CD4-positive, alpha-beta T cell (primary cell): ENCODE data around the gene OTUB1. TPM values are rescaled to one million over a fixed set of nuclear protein-coding genes. Genes with fewer than 3 reads are reported as not detected.

Experiments
- ATAC-seq: fragments of 200-7000 bp; cut with Tn5 transposase; one replicate; pipeline ENCODE4 v1.10.0; 2022; ENCODE audit warnings: mild to moderate bottlenecking; ENCODE audit not compliant: poor library complexity
- CTCF ChIA-PET: fragments of 350-600 bp; sonication (Branson Sonifier 250); formaldehyde crosslinking; loops from one replicate; lab custom pipeline; 2021; ENCODE audit warnings: antibody characterized with exemption, inconsistent platforms; lab: Charles Lee
- POLR2A ChIA-PET: fragments of 350-600 bp; sonication (Branson Sonifier 250); formaldehyde crosslinking; loops from one replicate; lab custom pipeline; 2021; ENCODE audit warnings: antibody characterized with exemption, inconsistent platforms; lab: Charles Lee
- DNase-seq, 14 experiments: peaks; one replicate each; pipeline ENCODE4 v3.0.0-alpha.2; 2013 to 2020; ENCODE audit warnings: mixed read lengths in 2 of 14
- H3K27ac ChIP-seq, 2 donors: one replicate each; pipeline versions ENCODE4 v1.5.1 to v1.7.0; 2013; ENCODE audit warnings: low read length in 2 of 2, low read depth in 1 of 2, mild to moderate bottlenecking in 1 of 2
- H3K27me3 ChIP-seq, 2 experiments: 1 replicate in 1 of 2; 2 replicates in 1 of 2; pipeline versions ENCODE4 v1.6.1 to v1.7.0; 2013; ENCODE audit warnings: low read length in 2 of 2, control low read depth in 1 of 2, mild to moderate bottlenecking in 1 of 2, moderate library complexity in 1 of 2; ENCODE audit not compliant: insufficient read depth in 2 of 2, control insufficient read depth in 1 of 2
- H3K36me3 ChIP-seq: one replicate; pipeline ENCODE4 v1.6.1; 2013; ENCODE audit warnings: low read length, control low read depth; ENCODE audit not compliant: insufficient read depth
- H3K4me1 ChIP-seq: one replicate; pipeline ENCODE4 v1.6.1; 2013; ENCODE audit warnings: low read length, control low read depth; ENCODE audit not compliant: insufficient read depth
- H3K4me3 ChIP-seq: one replicate; pipeline ENCODE4 v1.5.1; 2013; ENCODE audit warnings: mild to moderate bottlenecking, low read length, moderate library complexity
- H3K9me3 ChIP-seq, 2 experiments: 1 replicate in 1 of 2; 2 replicates in 1 of 2; pipeline versions ENCODE4 v1.6.1 to v1.7.0; 2013; ENCODE audit warnings: low read length in 2 of 2, mild to moderate bottlenecking in 2 of 2, control low read depth in 1 of 2, moderate library complexity in 1 of 2; ENCODE audit not compliant: control insufficient read depth in 1 of 2, insufficient read depth in 1 of 2
- H3K27ac Mint-ChIP-seq: one replicate; pipeline ENCODE4 v1.8.0; 2020; ENCODE audit warnings: mixed read lengths
- H3K27me3 Mint-ChIP-seq: one replicate; pipeline ENCODE4 v1.8.0; 2021; ENCODE audit warnings: mixed read lengths
- H3K36me3 Mint-ChIP-seq: one replicate; pipeline ENCODE4 v1.8.0; 2021; ENCODE audit warnings: low read depth, mixed read lengths
- H3K4me1 Mint-ChIP-seq: one replicate; pipeline ENCODE4 v1.8.0; 2021; ENCODE audit warnings: low read depth, mixed read lengths
- H3K4me3 Mint-ChIP-seq: one replicate; pipeline ENCODE4 v1.8.0; 2020; ENCODE audit warnings: mild to moderate bottlenecking, mixed read lengths
- H3K9me3 Mint-ChIP-seq: one replicate; pipeline ENCODE4 v1.8.0; 2020; ENCODE audit warnings: mixed read lengths
- CTCF ChIP-seq: fragments of 200-600 bp; IDR thresholded peaks from one replicate; pipeline ENCODE4 v1.8.0; 2022; ENCODE audit warnings: antibody characterized with exemption, mild to moderate bottlenecking
- intact Hi-C, 2 experiments: fragments of 100-400 bp; cut with DNase I in 1 of 2; cut with micrococcal nuclease in 1 of 2; formaldehyde crosslinking; loops; one replicate each; pipeline versions ENCODE4 v1.15.1 to v1.9.0; 2023 to 2025; cut with DNase I, micrococcal nuclease
- total RNA-seq, 174 experiments: library from RNA in 2 of 174; stranded (reverse) in 2 of 174; gene quantifications; one replicate each; pipeline ENCODE4 v1.2.3 and lab custom pipeline; 2021 to 2026

Gene OTUB1
- total RNA-seq, 2 experiments from 2014 or later = 57.5 to 60.0 TPM

GRCh38 chr11:63993100-63993499, 6.9 kb downstream of the OTUB1 start:
- no peak for ATAC-seq
- no peaks in the 10 kb centered on the region for H3K9me3 Mint-ChIP-seq
- no peak overlapping the region for H3K4me3 Mint-ChIP-seq
- Histone ChIP-seq H3K36me3 (peaks cover 76% of the 10 kb centered on the region), H3K4me3 (no peak overlapping the region), H3K27me3 (no peaks in the 10 kb centered on the region), H3K9me3 (no peaks in the 10 kb centered on the region), H3K27ac (no peak overlapping the region), H3K4me1 (peaks cover 5% of the 10 kb centered on the region)
- H3K36me3 Mint-ChIP-seq = peaks cover 88% of the 10 kb centered on the region
- H3K27ac Mint-ChIP-seq = no peak overlapping the region
- TF ChIP-seq CTCF = no peak
- POLR2A ChIA-PET = no interaction called here
- intact Hi-C loops = loop anchor here in 1 of 2 experiments (10.0 kb wide), 1 partner anchor 312 kb away; the partner anchor contains the start of genes CATSPERZ and ESRRA
- no peak for DNase-seq
- H3K4me1 Mint-ChIP-seq = peaks cover 14% of the 10 kb centered on the region
- CTCF ChIA-PET = no interaction called here
- H3K27me3 Mint-ChIP-seq = no peaks in the 10 kb centered on the region

GRCh38 chr11:63993993-63994392, 7.8 kb downstream of the OTUB1 start:
- intact Hi-C loops = loop anchor here in 1 of 2 experiments (10.0 kb wide), 1 partner anchor 311 kb away; the partner anchor contains the start of genes CATSPERZ and ESRRA
- no peak for DNase-seq
- Mint-ChIP-seq H3K27ac (no peak overlapping the region), H3K4me1 (peaks cover 9% of the 10 kb centered on the region), H3K27me3 (no peaks in the 10 kb centered on the region), H3K4me3 (no peak overlapping the region), H3K36me3 (peaks cover 85% of the 10 kb centered on the region), H3K9me3 (no peaks in the 10 kb centered on the region)
- Histone ChIP-seq H3K27me3 (no peaks in the 10 kb centered on the region), H3K36me3 (peaks cover 69% of the 10 kb centered on the region), H3K27ac (no peak overlapping the region), H3K4me3 (no peak overlapping the region), H3K9me3 (no peaks in the 10 kb centered on the region), H3K4me1 (peaks cover 6% of the 10 kb centered on the region)
- ChIA-PET CTCF (no interaction called here), POLR2A (no interaction called here)
- no peak for ATAC-seq
- TF ChIP-seq CTCF = no peak

GRCh38 chr11:63996512-63996911, 10.3 kb downstream of the OTUB1 start:
- Histone ChIP-seq H3K27ac (no peak overlapping the region), H3K36me3 (peaks cover 47% of the 10 kb centered on the region), H3K4me1 (peaks cover 28% of the 10 kb centered on the region), H3K4me3 (no peak overlapping the region), H3K9me3 (no peaks in the 10 kb centered on the region), H3K27me3 (peaks cover 0 to 3% of the 10 kb centered on the region in 2 experiments)
- Mint-ChIP-seq H3K27ac (no peak overlapping the region), H3K36me3 (peaks cover 61% of the 10 kb centered on the region), H3K9me3 (no peaks in the 10 kb centered on the region), H3K4me1 (peaks cover 11% of the 10 kb centered on the region), H3K4me3 (no peak overlapping the region), H3K27me3 (no peaks in the 10 kb centered on the region)
- CTCF ChIA-PET = no interaction called here
- ATAC-seq (no peak), DNase-seq (no peak)
- POLR2A ChIA-PET = no interaction called here
- intact Hi-C loops = loop anchor here in 1 of 2 experiments (10.0 kb wide), 1 partner anchor 308 kb away; the partner anchor contains the start of genes CATSPERZ and ESRRA
- no peak for TF ChIP-seq CTCF
